NOMO-1 treated with DMSO at 0.1 percent for 48 hours (cell line): Measurements from ENCODE around the gene RBMS1.
"Not testable (repeated sequence)": the region's sequence is repeated elsewhere in the genome, so short reads cannot be mapped to it uniquely, and the experiment has no call there.

ENCODE experiments used
- DNase-seq: peaks from one replicate; lab custom pipeline; 2025; ENCODE audit not compliant: unreplicated experiment; lab: John Stamatoyannopoulos, UW

Gene RBMS1

GRCh38 chr2:160471950-160472349, 21.7 kb downstream of the RBMS1 start:
- no peak for DNase-seq

- DNase-seq, result no peak
Measured at GRCh38 chr2:160469621-160470204, 23.9 kb downstream of the RBMS1 start.

GRCh38 chr2:160469164-160469563, 24.4 kb downstream of the RBMS1 start:
- DNase-seq, result no peak

- DNase-seq, result no peak
Measured at GRCh38 chr2:160467086-160467485, 26.5 kb downstream of the RBMS1 start.

- no peak for DNase-seq
Measured at GRCh38 chr2:160465406-160465805, 28.2 kb downstream of the RBMS1 start.

- no peak for DNase-seq
Measured at GRCh38 chr2:160465002-160465401, 28.6 kb downstream of the RBMS1 start.

GRCh38 chr2:160464017-160464416, 29.6 kb downstream of the RBMS1 start:
- DNase-seq, result no peak

GRCh38 chr2:160463245-160463644, 30.4 kb downstream of the RBMS1 start:
- DNase-seq, result no peak

GRCh38 chr2:160460333-160460731, 33.3 kb downstream of the RBMS1 start:
- DNase-seq, result no peak

GRCh38 chr2:160459538-160460332, 33.9 kb downstream of the RBMS1 start:
- DNase-seq, result no peak

- no peak for DNase-seq
Measured at GRCh38 chr2:160458718-160459453, 34.7 kb downstream of the RBMS1 start.

- no peak for DNase-seq
Measured at GRCh38 chr2:160457588-160457987, 36.0 kb downstream of the RBMS1 start.

GRCh38 chr2:160454070-160454797, 39.4 kb downstream of the RBMS1 start:
- no peak for DNase-seq

GRCh38 chr2:160453111-160453820, 40.3 kb downstream of the RBMS1 start:
- no peak for DNase-seq

- no peak for DNase-seq
Measured at GRCh38 chr2:160450486-160450885, 43.1 kb downstream of the RBMS1 start.

GRCh38 chr2:160448821-160449220, 44.8 kb downstream of the RBMS1 start:
- not testable (repeated sequence) for DNase-seq

GRCh38 chr2:160445673-160446072, 47.9 kb downstream of the RBMS1 start:
- DNase-seq, result no peak

GRCh38 chr2:160442603-160443002, 51.0 kb downstream of the RBMS1 start:
- DNase-seq, result no peak

GRCh38 chr2:160440888-160441287, 52.7 kb downstream of the RBMS1 start:
- no peak for DNase-seq

GRCh38 chr2:160439038-160439437, 54.6 kb downstream of the RBMS1 start:
- not testable (repeated sequence) for DNase-seq

GRCh38 chr2:160437273-160437672, 56.3 kb downstream of the RBMS1 start:
- DNase-seq, result no peak
